ENCODE measurements around the gene SLC43A2.
A peak's percentile ranks its signal among the peaks of the same experiment; 100 is the strongest.

Gene SLC43A2

DNA sequence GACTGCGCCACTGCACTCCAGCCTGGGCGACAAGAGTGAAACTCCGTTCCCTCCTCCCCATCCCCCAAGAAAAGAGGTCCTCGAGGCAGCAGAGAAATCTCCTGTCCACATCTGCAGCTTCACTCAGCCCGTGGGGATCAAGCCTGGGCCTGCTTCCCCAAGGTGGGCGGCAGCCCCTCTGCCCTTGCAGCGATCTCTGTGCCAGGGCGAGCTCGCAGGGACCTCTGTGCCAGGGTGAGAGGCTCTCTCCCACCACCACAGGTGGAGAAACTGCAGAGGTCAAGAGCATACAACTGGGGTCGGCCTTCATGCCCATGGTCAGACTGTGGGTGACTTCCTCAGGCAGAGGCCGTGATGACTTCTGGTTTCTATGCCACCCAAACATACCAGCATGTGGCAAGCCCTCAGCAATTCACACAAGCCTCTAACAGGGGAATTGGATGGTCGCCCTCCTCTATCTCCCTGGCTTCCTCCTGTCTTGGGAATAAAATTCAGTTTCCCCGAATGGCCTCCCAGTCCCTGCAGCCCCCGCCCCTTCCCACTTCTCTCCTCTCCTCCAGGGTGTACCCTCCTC lies 5.5 kb downstream of the SLC43A2 start:
- Histone ChIP-seq H3K27me3 (ENCODE audit: control insufficient read depth, insufficient read depth, low read length) (no peaks in the 10 kb centered on the region), H3K9ac (no peak overlapping the region), H3K9me3 (ENCODE audit: control insufficient read depth, low read length) (no peaks in the 10 kb centered on the region), H3K4me2 (ENCODE audit: low read length) (no peak overlapping the region), H3K36me3 (ENCODE audit: control insufficient read depth, insufficient read depth, low read length) (no peaks in the 10 kb centered on the region), H3K4me3 (ENCODE audit: low read depth, low read length) (no peak overlapping the region), H3K27ac (no peak overlapping the region), H3K4me1 (peaks cover 20% of the 10 kb centered on the region), H2AFZ (no peak overlapping the region), H3K79me2 (peaks cover 16% of the 10 kb centered on the region)
- TF ChIP-seq, protein P1, sequence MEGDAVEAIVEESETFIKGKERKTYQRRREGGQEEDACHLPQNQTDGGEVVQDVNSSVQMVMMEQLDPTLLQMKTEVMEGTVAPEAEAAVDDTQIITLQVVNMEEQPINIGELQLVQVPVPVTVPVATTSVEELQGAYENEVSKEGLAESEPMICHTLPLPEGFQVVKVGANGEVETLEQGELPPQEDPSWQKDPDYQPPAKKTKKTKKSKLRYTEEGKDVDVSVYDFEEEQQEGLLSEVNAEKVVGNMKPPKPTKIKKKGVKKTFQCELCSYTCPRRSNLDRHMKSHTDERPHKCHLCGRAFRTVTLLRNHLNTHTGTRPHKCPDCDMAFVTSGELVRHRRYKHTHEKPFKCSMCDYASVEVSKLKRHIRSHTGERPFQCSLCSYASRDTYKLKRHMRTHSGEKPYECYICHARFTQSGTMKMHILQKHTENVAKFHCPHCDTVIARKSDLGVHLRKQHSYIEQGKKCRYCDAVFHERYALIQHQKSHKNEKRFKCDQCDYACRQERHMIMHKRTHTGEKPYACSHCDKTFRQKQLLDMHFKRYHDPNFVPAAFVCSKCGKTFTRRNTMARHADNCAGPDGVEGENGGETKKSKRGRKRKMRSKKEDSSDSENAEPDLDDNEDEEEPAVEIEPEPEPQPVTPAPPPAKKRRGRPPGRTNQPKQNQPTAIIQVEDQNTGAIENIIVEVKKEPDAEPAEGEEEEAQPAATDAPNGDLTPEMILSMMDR (IDR thresholded peaks at IDR 0.05), result no peak

DNA sequence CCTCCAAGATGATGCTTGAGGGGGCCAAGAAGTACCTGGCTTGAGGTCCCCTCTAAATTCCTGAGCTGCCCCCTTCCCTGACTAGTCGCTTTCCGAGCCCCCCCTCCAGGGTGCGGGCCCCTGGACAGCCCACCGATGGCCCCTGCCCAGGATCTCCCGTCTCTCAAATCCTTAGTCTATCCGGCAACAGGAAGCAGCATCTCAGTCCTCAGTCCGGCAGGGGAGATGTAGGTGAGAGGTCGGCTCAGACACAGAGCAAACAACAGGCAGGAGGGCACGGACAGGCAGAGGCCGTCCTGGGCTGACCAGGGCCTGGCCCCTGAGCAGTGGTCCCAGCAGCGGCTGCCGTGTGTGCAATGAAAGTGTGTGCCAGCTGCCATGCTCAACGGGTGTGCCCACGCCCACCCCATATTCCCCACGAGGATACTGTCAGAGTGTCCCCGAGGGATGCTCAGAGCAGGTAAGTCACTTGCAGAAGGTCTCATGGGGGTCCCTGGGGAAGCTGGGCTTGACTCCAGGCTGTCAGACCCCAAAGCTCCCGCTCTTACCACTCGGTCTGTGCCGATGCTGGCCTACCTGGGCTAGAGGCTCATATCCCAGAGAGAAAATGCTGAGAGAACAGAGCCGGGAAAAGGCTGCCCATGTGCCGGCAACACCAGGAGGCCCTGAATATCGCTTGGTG lies 7.2 kb downstream of the SLC43A2 start:
- no peaks in the 10 kb centered on the region for H3K9me3 ChIP-seq (ENCODE audit: control insufficient read depth, low read length)
- H3K27me3 ChIP-seq (ENCODE audit: control insufficient read depth, insufficient read depth, low read length), result no peaks in the 10 kb centered on the region
- H3K9ac ChIP-seq, result peak overlapping the region; percentile 6
- no peaks in the 10 kb centered on the region for H3K36me3 ChIP-seq (ENCODE audit: control insufficient read depth, insufficient read depth, low read length)
- H3K4me1 ChIP-seq, result peaks cover 16% of the 10 kb centered on the region
- no peak overlapping the region for H2AFZ ChIP-seq
- no peak overlapping the region for H3K4me2 ChIP-seq (ENCODE audit: low read length)
- H3K27ac ChIP-seq, result peak overlapping the region; percentile 60
- TF ChIP-seq, protein P1 (IDR thresholded peaks at IDR 0.05), result no peak
- H3K79me2 ChIP-seq, result peaks cover 18% of the 10 kb centered on the region
- H3K4me3 ChIP-seq (ENCODE audit: low read depth, low read length), result no peak overlapping the region

DNA sequence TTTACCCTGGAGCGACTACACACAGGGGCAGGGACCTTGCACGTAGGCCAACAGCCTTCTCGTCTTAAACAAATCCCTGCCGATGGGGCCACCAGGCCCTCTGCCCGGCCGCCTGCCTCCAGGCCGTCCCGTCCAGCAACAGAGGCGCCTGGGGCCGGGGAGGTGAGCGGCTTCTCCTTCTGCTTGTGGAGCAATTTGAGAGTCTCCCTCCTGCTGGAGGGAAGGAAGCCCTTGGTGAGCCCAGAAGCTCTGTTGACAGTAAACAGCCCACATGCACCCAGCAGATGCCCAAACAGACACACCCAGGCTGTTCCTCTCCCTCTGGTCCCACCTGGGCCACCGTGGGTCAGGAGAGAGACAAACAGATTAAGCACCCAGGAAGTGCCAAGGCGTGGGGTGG lies 8.1 kb downstream of the SLC43A2 start:
- peak overlapping the region; percentile 60 for H3K27ac ChIP-seq
- no peak overlapping the region for H3K9ac ChIP-seq
- H3K36me3 ChIP-seq (ENCODE audit: control insufficient read depth, insufficient read depth, low read length), result no peaks in the 10 kb centered on the region
- no peak overlapping the region for H3K4me2 ChIP-seq (ENCODE audit: low read length)
- no peaks in the 10 kb centered on the region for H3K27me3 ChIP-seq (ENCODE audit: control insufficient read depth, insufficient read depth, low read length)
- H3K9me3 ChIP-seq (ENCODE audit: control insufficient read depth, low read length), result no peaks in the 10 kb centered on the region
- TF ChIP-seq, protein P1 (IDR thresholded peaks at IDR 0.05), result no peak
- no peak overlapping the region for H3K4me3 ChIP-seq (ENCODE audit: low read depth, low read length)
- H3K79me2 ChIP-seq, result peaks cover 18% of the 10 kb centered on the region
- peak overlapping the region; percentile 45 for H2AFZ ChIP-seq
- peaks cover 16% of the 10 kb centered on the region for H3K4me1 ChIP-seq

DNA sequence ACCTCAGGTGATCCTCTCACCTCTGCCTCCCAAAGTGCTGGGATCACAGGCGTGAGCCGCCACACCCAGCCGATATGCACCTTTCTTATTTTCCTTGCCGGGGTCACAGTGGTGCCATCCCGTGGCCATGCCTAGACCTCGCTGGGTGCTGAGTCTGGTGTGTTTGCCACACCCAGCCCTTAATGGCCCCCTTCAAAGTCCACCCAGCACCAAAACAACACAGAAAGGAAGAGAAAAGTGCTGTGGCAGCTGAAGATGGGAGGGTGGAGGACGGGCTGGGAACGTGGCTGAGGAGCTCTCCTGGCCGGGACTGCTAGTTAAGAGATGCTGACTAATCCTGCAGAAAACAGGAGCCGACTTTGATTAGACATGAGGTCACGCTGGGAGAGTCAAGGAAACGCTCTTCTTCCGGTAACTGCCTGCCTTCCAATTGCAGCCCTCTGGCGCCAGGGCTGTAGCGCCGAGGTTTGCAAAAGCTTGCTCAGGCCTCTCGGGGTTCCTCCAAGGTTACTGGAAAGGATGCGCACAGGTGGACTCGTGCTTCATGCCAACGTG lies 10.9 kb downstream of the SLC43A2 start:
- H3K4me3 ChIP-seq (ENCODE audit: low read depth, low read length), result no peak overlapping the region
- no peak overlapping the region for H3K9ac ChIP-seq
- H3K27me3 ChIP-seq (ENCODE audit: control insufficient read depth, insufficient read depth, low read length), result no peaks in the 10 kb centered on the region
- H2AFZ ChIP-seq, result no peak overlapping the region
- TF ChIP-seq, protein P1 (IDR thresholded peaks at IDR 0.05), result no peak
- no peak overlapping the region for H3K27ac ChIP-seq
- no peaks in the 10 kb centered on the region for H3K9me3 ChIP-seq (ENCODE audit: control insufficient read depth, low read length)
- no peaks in the 10 kb centered on the region for H3K36me3 ChIP-seq (ENCODE audit: control insufficient read depth, insufficient read depth, low read length)
- peaks cover 16% of the 10 kb centered on the region for H3K4me1 ChIP-seq
- peaks cover 10% of the 10 kb centered on the region for H3K79me2 ChIP-seq
- H3K4me2 ChIP-seq (ENCODE audit: low read length), result no peak overlapping the region

Data from parathyroid adenoma (tissue), 2 donors.